HG03175 (cell line): ENCODE results near the gene NMNAT3.

ENCODE experiments used
- ATAC-seq: cut with Tn5 transposase; IDR thresholded peaks from one replicate; pipeline ENCODE4 v1.9.1; 2021; ENCODE audit warnings: mild to moderate bottlenecking, moderate library complexity; ENCODE audit not compliant: unreplicated experiment

Gene NMNAT3

DNA sequence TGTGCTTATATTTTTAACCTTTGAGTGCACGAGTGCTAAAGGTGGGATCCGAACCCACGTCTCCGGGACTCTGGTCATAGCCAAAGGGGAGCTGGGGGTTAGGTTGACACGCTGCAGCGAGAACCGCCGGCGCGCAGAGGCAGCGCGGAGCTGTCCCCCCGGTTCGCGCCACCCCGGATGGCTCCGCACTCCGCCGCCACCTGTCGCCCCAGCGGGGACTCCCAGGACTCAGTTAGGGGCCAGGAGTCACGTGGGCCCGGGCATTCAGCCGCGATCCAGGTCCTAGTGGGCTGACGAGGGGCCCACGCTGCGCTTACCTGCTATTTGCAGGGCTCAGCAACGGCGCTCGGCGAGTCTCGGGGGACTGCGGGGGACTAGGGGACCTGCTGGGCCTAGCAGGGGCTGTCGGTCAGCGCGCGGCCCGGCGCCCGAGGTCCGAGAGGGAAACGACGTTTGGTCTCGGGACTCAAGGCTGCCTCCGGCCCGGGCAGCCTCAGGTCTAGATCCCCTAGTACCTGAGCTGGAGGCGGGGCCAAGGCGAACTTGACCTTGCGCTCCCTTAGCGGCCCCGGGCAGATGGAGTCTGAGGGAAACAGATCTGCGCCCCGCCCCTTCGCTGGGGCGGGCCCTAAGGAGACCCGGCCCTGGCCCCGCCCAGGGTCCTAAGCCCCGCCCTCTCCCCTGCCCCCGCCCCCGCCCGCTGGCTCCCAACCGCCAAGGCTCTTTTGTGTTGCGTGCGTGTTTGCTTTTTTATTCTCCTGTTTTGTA, at the start of gene NMNAT3:
NMNAT3 (minus strand) TSS at position 585 of the 768 bp plus-strand sequence. CDS start 50,248 bp downstream, outside the sequence.
- ATAC-seq: peak; percentile 97

DNA sequence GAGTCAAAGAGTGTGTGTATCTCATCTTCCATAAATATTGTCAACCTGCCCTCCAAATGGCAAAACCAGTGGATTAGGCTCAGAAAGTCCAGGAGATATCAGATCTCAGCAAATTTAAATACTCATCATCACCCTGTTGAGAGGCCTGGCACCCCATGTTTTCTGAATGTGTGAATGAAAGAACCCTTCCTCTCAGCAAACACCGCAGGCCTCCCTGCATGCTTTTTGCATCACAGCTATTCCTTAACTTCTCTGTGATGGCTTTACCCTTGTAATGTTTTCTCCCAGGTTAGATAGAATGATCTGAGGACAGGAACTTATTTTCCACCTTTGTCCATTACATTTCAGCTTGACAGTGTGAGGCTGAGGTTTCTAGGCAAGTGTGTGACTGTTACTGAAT, 43.6 kb upstream of the NMNAT3 start:
- no peak for ATAC-seq

DNA sequence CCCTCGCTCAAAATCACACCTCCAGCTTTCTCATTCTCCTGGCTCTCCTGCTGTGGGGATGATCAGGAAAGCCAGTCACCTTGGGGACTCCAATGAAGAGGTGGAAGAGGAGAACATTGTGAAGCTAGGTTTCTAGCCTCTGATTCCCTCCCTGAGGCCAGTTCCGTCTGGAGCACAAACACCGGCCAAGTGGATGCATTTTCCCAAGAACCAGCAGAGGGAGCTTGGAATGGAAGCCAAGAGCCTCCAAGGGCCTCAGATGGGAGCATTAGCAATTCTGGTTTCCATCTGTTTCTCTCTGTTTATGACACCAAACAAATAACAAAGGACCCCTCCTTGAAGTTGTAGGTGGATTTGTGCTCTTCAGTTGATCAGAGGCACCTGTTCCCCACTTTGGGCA, 40.6 kb upstream of the NMNAT3 start:
- no peak for ATAC-seq

- ATAC-seq: no peak
Measured at GRCh38 chr3:139716908-139717485, 39.2 kb upstream of the NMNAT3 start.

DNA sequence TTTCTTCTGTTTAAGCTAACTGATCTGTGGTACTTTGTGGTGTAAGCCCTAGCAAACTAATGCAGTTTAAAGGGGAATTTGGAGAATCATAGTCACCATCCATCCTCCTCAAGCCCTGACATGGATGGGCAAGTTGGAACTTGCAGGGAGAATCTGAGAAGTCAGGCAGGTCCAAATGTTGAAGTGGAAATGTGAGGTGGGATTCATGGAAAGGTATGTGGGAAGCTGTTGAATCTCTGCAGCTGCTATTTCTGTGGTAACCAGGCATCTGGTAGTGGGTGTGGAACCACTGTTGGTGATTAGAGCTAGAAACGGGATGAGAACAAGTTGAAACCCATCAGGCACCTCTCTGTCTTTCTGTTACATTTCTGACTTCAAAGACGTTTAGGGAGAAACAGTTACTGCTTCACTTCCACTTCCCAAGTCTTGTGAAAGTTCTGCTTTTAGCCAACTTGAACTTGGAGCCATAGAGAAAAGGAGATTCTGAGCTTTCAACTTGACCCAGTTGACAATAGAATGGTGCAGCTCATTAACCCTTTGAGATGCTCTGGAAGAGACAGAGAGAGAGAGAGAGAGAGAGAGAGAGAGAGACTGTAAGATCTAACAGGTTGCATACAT, 38.1 kb upstream of the NMNAT3 start:
- ATAC-seq: no peak

GRCh38 chr3:139715166-139715565, 37.4 kb upstream of the NMNAT3 start:
- ATAC-seq: no peak

GRCh38 chr3:139710212-139710611, 32.4 kb upstream of the NMNAT3 start:
- no peak for ATAC-seq

DNA sequence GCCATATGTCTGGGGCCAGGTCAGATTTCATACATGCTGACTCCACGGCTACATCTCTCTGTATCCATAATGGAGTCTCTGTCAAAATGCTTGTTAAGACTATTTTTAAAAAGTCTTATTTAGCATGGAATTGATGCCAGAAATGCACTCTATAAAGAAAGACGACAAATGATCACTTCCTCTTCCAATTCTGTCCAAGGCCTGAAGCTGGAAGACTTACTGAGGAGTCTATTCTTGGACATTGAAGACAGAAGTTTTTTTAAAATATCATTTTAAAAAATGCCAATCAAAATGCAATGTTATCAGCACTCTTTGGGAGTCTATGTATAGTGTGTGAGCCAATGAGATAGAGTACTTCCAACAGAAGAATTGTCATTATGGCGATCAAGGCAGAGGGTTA, 27.9 kb upstream of the NMNAT3 start:
- ATAC-seq: no peak

GRCh38 chr3:139696314-139696604, 18.5 kb upstream of the NMNAT3 start:
- ATAC-seq: no peak

DNA sequence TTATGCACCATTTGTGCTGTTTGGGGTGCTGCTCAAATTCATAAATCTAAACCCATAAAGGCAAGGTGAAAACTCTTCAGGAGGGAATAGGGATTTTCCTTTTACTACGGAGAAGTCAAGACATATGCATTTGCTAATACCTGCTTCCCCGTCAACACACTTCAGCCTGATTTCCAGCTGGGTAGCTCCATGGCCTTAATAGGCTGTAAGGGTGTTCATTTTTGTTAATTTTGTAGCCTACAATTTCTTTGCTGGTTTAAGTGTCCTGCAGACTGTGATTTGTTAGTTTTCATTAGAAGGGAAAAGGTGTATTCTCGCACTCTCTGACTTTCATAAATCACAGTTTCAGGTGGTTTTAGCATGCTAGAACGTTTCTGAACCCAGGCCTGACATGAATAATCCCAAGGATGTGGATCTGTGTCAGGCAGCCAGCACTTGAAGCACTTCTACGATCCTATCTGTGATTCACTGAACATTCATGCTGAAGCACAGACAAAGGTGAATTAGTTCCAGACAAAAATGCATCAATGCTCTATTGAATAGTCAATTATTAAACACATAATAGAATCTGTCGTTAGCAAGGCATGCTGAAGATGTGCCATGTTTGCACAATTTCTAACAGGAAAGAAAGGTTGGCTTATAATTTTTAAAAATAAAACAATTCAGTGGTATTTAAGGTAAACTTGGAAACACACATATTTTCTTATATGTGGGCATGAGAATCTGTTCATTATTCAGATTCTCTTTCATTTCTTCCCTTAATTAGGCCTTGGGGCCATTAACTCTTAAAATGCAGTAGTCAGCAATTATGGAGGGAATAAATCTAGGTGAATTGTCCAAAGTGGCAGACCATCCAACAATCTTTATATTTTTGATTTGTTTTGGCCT, 17.9 kb upstream of the NMNAT3 start:
- ATAC-seq: no peak

DNA sequence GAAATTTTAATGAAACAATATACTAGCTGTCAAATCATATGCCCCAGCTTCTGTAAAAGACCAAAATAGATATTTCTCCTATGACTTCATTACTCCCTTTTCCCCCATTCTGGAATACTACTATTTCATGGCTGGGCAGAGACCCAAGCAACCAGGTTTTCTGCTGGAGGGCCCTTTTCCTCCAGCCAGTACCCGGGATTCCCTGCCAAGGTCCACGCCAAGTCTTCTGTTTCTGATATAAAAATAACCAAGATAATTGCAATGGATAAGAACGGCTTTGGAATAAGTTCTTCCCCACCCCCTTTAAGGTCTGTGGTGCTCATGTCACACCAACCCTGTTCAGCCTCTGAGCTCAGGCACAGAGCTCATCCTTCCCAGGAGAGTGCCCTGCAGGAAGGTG, 17.2 kb upstream of the NMNAT3 start:
- no peak for ATAC-seq

GRCh38 chr3:139694542-139694941, 16.8 kb upstream of the NMNAT3 start:
- no peak for ATAC-seq

GRCh38 chr3:139691619-139692018, 13.8 kb upstream of the NMNAT3 start:
- ATAC-seq: no peak

DNA sequence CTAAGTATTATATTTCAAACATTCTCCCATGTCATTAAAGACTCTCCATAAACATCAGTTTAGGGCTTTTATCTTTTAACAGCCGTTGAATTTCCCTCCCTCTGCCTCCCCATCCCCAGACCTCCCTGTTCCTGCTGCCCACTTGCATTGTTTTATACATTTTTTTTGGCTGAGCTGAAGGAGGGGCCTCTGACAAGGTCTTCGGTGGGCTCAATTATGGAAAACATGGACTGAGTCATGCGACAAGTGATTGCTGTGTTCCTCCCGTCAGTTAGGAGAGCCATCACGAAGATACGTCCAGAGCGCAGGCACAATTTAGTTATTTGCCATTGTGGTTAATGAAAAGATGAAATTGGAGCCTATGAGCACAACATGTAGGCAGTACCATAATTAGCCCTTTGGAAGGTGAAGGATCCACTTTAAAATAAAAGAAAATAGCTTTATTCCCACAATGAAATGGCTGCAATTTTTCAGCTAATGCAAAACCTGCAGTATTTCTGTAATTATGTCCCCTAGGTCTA, 12.0 kb upstream of the NMNAT3 start:
- ATAC-seq: no peak

- no peak for ATAC-seq
Measured at GRCh38 chr3:139689122-139689521, 11.3 kb upstream of the NMNAT3 start.

GRCh38 chr3:139687431-139687830, 9.7 kb upstream of the NMNAT3 start:
- ATAC-seq: no peak

- no peak for ATAC-seq
Measured at GRCh38 chr3:139686624-139687023, 8.9 kb upstream of the NMNAT3 start.

DNA sequence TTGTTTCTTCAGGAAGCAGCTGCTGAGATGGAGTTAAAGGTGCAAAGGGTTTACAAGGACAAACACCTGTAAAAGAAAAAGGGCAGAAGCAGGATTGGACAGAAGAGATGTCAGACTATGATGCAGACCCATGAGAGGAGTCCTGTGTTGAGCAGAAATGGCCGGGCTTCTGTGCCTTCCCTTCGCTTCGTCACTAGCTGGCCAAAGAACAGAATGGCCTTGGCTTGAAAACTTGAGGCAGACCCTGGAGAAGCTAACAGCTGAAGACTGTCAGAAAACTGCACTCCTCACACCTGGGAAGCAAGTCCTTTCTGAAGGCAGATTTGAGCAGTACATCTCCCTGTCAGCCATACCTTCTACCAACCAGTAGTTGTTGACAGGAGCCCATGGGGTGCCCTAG, 8.4 kb upstream of the NMNAT3 start:
- no peak for ATAC-seq

DNA sequence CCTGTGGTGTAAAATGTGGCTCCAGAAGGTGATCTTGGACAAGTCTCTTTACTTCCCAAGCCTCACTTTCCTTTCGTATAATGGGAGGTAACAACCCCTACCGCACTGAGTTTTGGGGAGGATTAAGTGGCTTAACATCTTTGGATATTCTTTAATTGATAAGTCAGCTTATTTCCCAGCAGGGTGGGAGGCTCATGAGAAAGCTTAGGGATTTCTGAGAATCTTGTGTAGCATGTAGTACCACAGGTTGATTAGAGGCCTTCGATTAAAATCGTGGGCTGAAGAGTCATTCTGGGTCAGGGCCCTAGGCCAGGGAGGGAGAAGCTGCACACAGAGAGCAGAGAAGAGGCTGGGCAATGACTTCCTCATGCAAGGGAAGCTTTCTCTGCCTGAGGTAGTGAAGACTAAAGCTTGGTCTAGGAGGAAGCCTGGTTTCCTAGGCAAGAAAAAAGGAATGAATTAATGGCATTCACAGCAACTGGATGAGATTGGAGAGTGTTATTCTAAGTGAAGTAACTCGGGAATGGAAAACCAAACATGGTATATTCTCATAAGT, 1.5 kb upstream of the NMNAT3 start:
- ATAC-seq: no peak

DNA sequence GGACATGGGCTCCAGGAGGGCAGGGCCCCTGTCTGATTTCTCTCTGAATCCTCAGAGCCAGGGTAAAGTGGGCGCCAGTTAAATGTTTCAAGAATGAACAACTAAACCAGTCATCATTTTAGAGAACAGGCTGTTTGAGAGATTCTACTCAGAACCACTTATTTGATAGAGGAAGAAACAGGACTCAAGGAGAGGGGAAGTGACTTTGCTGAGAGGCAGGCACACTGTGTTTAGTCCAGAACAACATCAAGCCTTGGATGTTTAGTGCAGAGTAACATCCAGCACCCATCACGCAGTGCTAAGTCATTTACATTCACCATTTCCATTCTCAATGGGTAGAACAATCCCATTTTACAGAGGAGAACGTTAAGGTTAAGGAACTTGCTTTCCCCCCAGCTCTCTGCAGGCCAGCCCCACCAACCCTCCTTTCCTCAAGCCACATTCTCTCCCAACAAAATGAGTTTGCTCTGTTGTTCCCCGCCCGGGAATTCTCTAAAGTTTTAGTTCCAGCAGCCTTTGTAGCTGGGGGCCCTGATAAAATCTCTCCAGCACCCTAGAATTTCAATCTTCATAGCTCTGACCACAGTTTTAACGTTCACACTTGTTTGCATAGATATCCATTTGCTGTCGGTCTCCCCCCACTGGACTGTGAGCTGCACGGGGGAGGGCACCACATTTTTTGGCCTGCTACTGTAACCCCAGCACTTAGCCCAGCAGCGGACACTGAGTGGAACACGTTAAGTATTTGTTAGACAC, 962 bp downstream of the NMNAT3 start:
- no peak for ATAC-seq
